HCT116 (cell line): ENCODE measurements around the gene IDI1. TPM values are rescaled to one million over a fixed set of nuclear protein-coding genes. Genes with fewer than 3 reads are reported as not detected.

Source experiments
- ATAC-seq: fragments of 200-7000 bp; cut with Tn5 transposase; 2 replicates; pipeline ENCODE4 v1.9.1; 2020; ENCODE audit warnings: mild to moderate bottlenecking, moderate library complexity
- BruUV-seq: library from RNA; stranded (reverse); fragments of 400-500 nt; replicated peaks from 2 replicates; lab custom pipeline; 2021; lab: Mats Ljungman, UMichigan
- CTCF ChIA-PET: fragments of 300-600 bp; sonication (Branson Sonifier 250); formaldehyde crosslinking; loops from one replicate; lab custom pipeline; 2021; ENCODE audit warnings: antibody characterized with exemption; lab: Charles Lee
- POLR2A ChIA-PET: fragments of 300-600, 350-600 bp; sonication (Branson Sonifier 250); formaldehyde crosslinking; loops from one replicate; lab custom pipeline; 2021; ENCODE audit warnings: antibody characterized with exemption; lab: Charles Lee
- RAD21 ChIA-PET, 2 experiments: fragments of 300-600 bp; sonication (Branson Sonifier 250); formaldehyde crosslinking; loops; one replicate each; lab custom pipeline; 2023; ENCODE audit warnings: low total read pairs in 2 of 2; ENCODE audit not compliant: uncharacterized antibody in 2 of 2, unreplicated experiment in 2 of 2, low non-redundant PET in 1 of 2; lab: Charles Lee
- DNase-seq: peaks from one replicate; pipeline ENCODE4 v3.0.0-alpha.2; 2010; ENCODE audit warnings: low read depth, low spot score
- H2AFZ ChIP-seq: fragments of 200-600 bp; shearing (Covaris generic), sonication (generic); 2 replicates; pipeline ENCODE4 v1.6.1; 2017; ENCODE audit warnings: low read depth, mixed run types, mixed read lengths, antibody characterized with exemption, low read length; ENCODE audit not compliant: poor library complexity, severe bottlenecking
- H3K27ac ChIP-seq: 2 replicates; pipeline ENCODE4 v1.5.1; 2012; ENCODE audit warnings: low read depth, low read length
- H3K27me3 ChIP-seq: fragments of 200-600 bp; sonication (generic); 2 replicates; pipeline ENCODE4 v1.6.1; 2016; ENCODE audit warnings: mixed run types, low read length, mixed read lengths; ENCODE audit not compliant: insufficient read depth
- H3K36me3 ChIP-seq, 2 experiments: fragments of 200-500 bp in 1 of 2; fragments of 200-600 bp in 1 of 2; sonication (Bioruptor generic) in 1 of 2; sonication (generic) in 1 of 2; 2 replicates each; pipeline versions ENCODE4 v1.5.1 to v1.6.1; 2014 to 2016; ENCODE audit warnings: low read length in 2 of 2, inconsistent platforms in 1 of 2, mixed read lengths in 1 of 2, mixed run types in 1 of 2; ENCODE audit not compliant: insufficient read depth in 2 of 2, control insufficient read depth in 1 of 2
- H3K4me1 ChIP-seq, 2 experiments: fragments of 200-600 bp in 1 of 2; sonication (generic) in 1 of 2; 2 replicates each; pipeline versions ENCODE4 v1.5.1 to v1.6.1; 2012 to 2017; ENCODE audit warnings: low read length in 2 of 2, inconsistent platforms in 1 of 2, mild to moderate bottlenecking in 1 of 2, mixed read lengths in 1 of 2, mixed run types in 1 of 2, moderate library complexity in 1 of 2; ENCODE audit not compliant: insufficient read depth in 2 of 2, control insufficient read depth in 1 of 2
- H3K4me2 ChIP-seq: fragments of 200-600 bp; sonication (generic); 2 replicates; pipeline ENCODE4 v1.6.1; 2017; ENCODE audit warnings: mixed run types, low read length, mixed read lengths
- H3K4me3 ChIP-seq, 2 experiments: fragments of 200-600 bp in 1 of 2; sonication (generic) in 1 of 2; replicated peaks in 1 of 2; 2 replicates each; pipeline ENCODE4 v1.5.1; 2011 to 2016; ENCODE audit warnings: low read length in 2 of 2, control low read depth in 1 of 2, low read depth in 1 of 2, mild to moderate bottlenecking in 1 of 2, mixed read lengths in 1 of 2, mixed run types in 1 of 2
- H3K79me2 ChIP-seq: fragments of 200-600 bp; sonication (generic); 2 replicates; pipeline ENCODE4 v1.6.1; 2017; ENCODE audit warnings: mild to moderate bottlenecking, mixed run types, low read length, moderate library complexity, mixed read lengths; ENCODE audit not compliant: insufficient read depth
- H3K9ac ChIP-seq: fragments of 200-600 bp; sonication (generic); 2 replicates; pipeline ENCODE4 v1.6.1; 2016; ENCODE audit warnings: low read length, mixed read lengths
- H3K9me2 ChIP-seq: fragments of 200-600 bp; sonication (generic), shearing (Covaris generic); 2 replicates; pipeline ENCODE4 v1.6.1; 2017; ENCODE audit warnings: mixed run types, mild to moderate bottlenecking, moderate library complexity; ENCODE audit not compliant: insufficient read depth
- H3K9me3 ChIP-seq, 2 experiments: fragments of 200-500 bp in 1 of 2; fragments of 200-600 bp in 1 of 2; sonication (Bioruptor generic) in 1 of 2; sonication (generic) in 1 of 2; 2 replicates each; pipeline ENCODE4 v1.6.1; 2014 to 2017; ENCODE audit warnings: low read length in 2 of 2, mixed read lengths in 2 of 2, inconsistent platforms in 1 of 2, low read depth in 1 of 2, mild to moderate bottlenecking in 1 of 2, mixed run types in 1 of 2, moderate library complexity in 1 of 2; ENCODE audit not compliant: control insufficient read depth in 1 of 2, insufficient read depth in 1 of 2
- H4K20me1 ChIP-seq: fragments of 200-600 bp; sonication (generic), shearing (Covaris generic); 2 replicates; pipeline ENCODE4 v1.6.1; 2017; ENCODE audit warnings: mixed run types, mild to moderate bottlenecking, moderate library complexity; ENCODE audit not compliant: insufficient read depth
- CEBPB ChIP-seq: IDR thresholded peaks from 2 replicates; pipeline ENCODE4 v1.6.1; 2012; ENCODE audit warnings: low read depth
- EGR1 ChIP-seq: IDR thresholded peaks from 2 replicates; pipeline ENCODE4 v1.6.1; 2012; ENCODE audit warnings: low read depth
- EZH2 ChIP-seq: fragments of 200-600 bp; sonication (generic); IDR thresholded peaks from 2 replicates; pipeline ENCODE4 v1.6.1; 2017; ENCODE audit warnings: antibody characterized with exemption, mixed run types
- MAX ChIP-seq: IDR thresholded peaks from 2 replicates; pipeline ENCODE4 v1.6.1; 2012
- REST ChIP-seq: IDR thresholded peaks from 2 replicates; pipeline ENCODE4 v1.6.1; 2012; ENCODE audit warnings: low read depth
- SIN3A ChIP-seq: IDR thresholded peaks from 2 replicates; pipeline ENCODE4 v1.6.1; 2012; ENCODE audit warnings: low read depth
- SRF ChIP-seq: IDR thresholded peaks from 2 replicates; pipeline ENCODE4 v1.6.1; 2012; ENCODE audit warnings: low read depth
- TCF7L2 ChIP-seq: IDR thresholded peaks from 2 replicates; pipeline ENCODE4 v1.7.0; 2011; ENCODE audit warnings: borderline replicate concordance, inconsistent platforms; ENCODE audit not compliant: insufficient read depth, insufficient read length; ENCODE audit errors: extremely low read depth
- ZFX ChIP-seq: fragments of 450-650 bp; IDR thresholded peaks from 2 replicates; pipeline ENCODE4 v1.6.1; 2017
- intact Hi-C: fragments of 100-400 bp; cut with micrococcal nuclease; formaldehyde crosslinking; loops from 2 replicates; pipeline ENCODE4 v1.10.0; 2022
- total RNA-seq: library from RNA; stranded (reverse); gene quantifications from one replicate; pipeline ENCODE4 v1.2.1, GENCODE V29; 2021; ENCODE audit not compliant: unreplicated experiment

Gene IDI1
- total RNA-seq, 1 experiment from 2014 or later = 37.8 TPM

- intact Hi-C loops = no loop called here
- no peaks in the 10 kb centered on the region for H3K9me3 ChIP-seq
- H3K79me2 ChIP-seq = peaks cover 49% of the 10 kb centered on the region
- ATAC-seq = no peak
- H3K36me3 ChIP-seq = no peaks in the 10 kb centered on the region
- POLR2A ChIA-PET = no interaction called here
- no peak overlapping the region for H3K4me3 ChIP-seq
- RAD21 ChIA-PET = no interaction called here
- CTCF ChIA-PET = no interaction called here
- H3K27me3 ChIP-seq = no peaks in the 10 kb centered on the region
- no peaks in the 10 kb centered on the region for H3K9me2 ChIP-seq
- DNase-seq = no peak
- BruUV-seq = no TSS peak
- no peak overlapping the region for H3K27ac ChIP-seq
- H3K4me2 ChIP-seq = no peak overlapping the region
- H4K20me1 ChIP-seq = 0 out of 2 replicates have a peak, but pooled peaks cover 3% of the 10 kb centered on the region
- TF ChIP-seq MAX (no peak), ZFX (no peak), SIN3A (no peak), TCF7L2 (no peak), EZH2 (no peak), SRF (no peak), CEBPB (no peak), REST (no peak), EGR1 (no peak)
- no peak overlapping the region for H3K9ac ChIP-seq
- H2AFZ ChIP-seq = no peak overlapping the region
- peaks cover 5 to 7% of the 10 kb centered on the region in 2 experiments; a peak in 3 of 4 replicates for H3K4me1 ChIP-seq
Observed at GRCh38 chr10:1061930-1062774, 13.2 kb upstream of the IDI1 start.
